Motor neuron (in vitro differentiated cells): ENCODE results near the gene FNDC3B. TPM values are rescaled to one million over a fixed set of nuclear protein-coding genes. Genes with fewer than 3 reads are reported as not detected.

Experiments
- ATAC-seq, 8 experiments: fragments of 200-7000 bp; cut with Tn5 transposase; replicated peaks in 6 of 8; 2 replicates each; pipeline ENCODE4 v1.8.0; 2021; ENCODE audit warnings: mild to moderate bottlenecking in 8 of 8, moderate library complexity in 8 of 8
- H3K27ac ChIP-seq, 2 donors: fragments of 250-450 bp; sonication (Bioruptor Pico); 2 replicates each; pipeline ENCODE4 v1.9.0; 2021; ENCODE audit warnings: antibody characterized with exemption in 2 of 2, mild to moderate bottlenecking in 2 of 2, moderate library complexity in 1 of 2
- H3K4me1 ChIP-seq, 2 donors: fragments of 250-450 bp; sonication (Bioruptor Pico); replicated peaks in 1 of 2; 2 replicates each; pipeline ENCODE4 v1.6.1; 2021; ENCODE audit warnings: antibody characterized with exemption in 2 of 2, mild to moderate bottlenecking in 2 of 2, moderate library complexity in 1 of 2
- H3K4me3 ChIP-seq, 5 donors: fragments of 250-450 bp; sonication (Bioruptor Pico); 2 replicates each; pipeline ENCODE4 v1.9.0; 2021; ENCODE audit warnings: antibody characterized with exemption in 5 of 5, mild to moderate bottlenecking in 5 of 5, moderate library complexity in 4 of 5
- WGBS, 10 experiments: fragments of 450-650 bp; shearing (Covaris generic); methylation state at CpG; one replicate each; pipeline ENCODE4 v1.0.0; 2022; 5-methylcytosine and 5-hydroxymethylcytosine counted together
- in situ Hi-C, 9 experiments: fragments of 400-800 bp; cut with MboI; loops; one replicate each; pipeline ENCODE4 v1.15.0; 2021; ENCODE audit warnings: low sequenced_read_pairs in 9 of 9, low pct_unique_long_range_greater_than_20kb in 2 of 9; ENCODE audit not compliant: unreplicated experiment in 9 of 9
- total RNA-seq, 8 experiments: library from RNA; unstranded; fragments of 300-600 nt; gene quantifications; 2 replicates each; pipeline versions ENCODE4 v1.2.3 to v1.2.4, GENCODE V29; 2022

FNDC3B gene
- total RNA-seq, 8 experiments from 2014 or later, result 12.4 to 77.0 (median 36.6) TPM

GRCh38 chr3:172166890-172167289, 127.5 kb downstream of the FNDC3B start:
- WGBS, 10 experiments, result 90 to 100% (median 100%) methylated on average over 1 to 7 of the region's 9 CpGs; no CpG with 5 or more reads in 1 of the 10 experiments
- Histone ChIP-seq H3K27ac (no peak overlapping the region), H3K4me3 (no peak overlapping the region), H3K4me1 (peaks cover 2 to 9% of the 10 kb centered on the region in 2 donors)
- ATAC-seq, result no peak
- in situ Hi-C loops, result no loop called here

- Histone ChIP-seq H3K4me1 (peaks cover 2 to 9% of the 10 kb centered on the region in 2 donors), H3K27ac (no peak overlapping the region), H3K4me3 (no peak overlapping the region)
- in situ Hi-C loops, result no loop called here
- ATAC-seq, result no peak
- WGBS, 10 experiments, result 40 to 100% (median 88%) methylated on average over 1 to 3 of the region's 3 CpGs; no CpG with 5 or more reads in 1 of the 10 experiments
Measured at GRCh38 chr3:172167892-172168648, 128.7 kb downstream of the FNDC3B start.

GRCh38 chr3:172170073-172170709, 130.8 kb downstream of the FNDC3B start:
- no peak for ATAC-seq
- in situ Hi-C loops, result no loop called here
- H3K4me3 ChIP-seq, result no peak overlapping the region
- H3K4me1 ChIP-seq, result peaks cover 5 to 12% of the 10 kb centered on the region in 2 donors
- H3K27ac ChIP-seq, result no peak overlapping the region
- 60 to 100% (median 92%) methylated on average over 1 to 5 of the region's 5 CpGs; no CpG with 5 or more reads in 1 of the 10 experiments for WGBS, 10 experiments

GRCh38 chr3:172170841-172171240, 131.5 kb downstream of the FNDC3B start:
- no peak overlapping the region for H3K27ac ChIP-seq
- peak in 1 of 8 experiments; percentile 35 for ATAC-seq
- no peak overlapping the region for H3K4me3 ChIP-seq
- peaks cover 7 to 14% of the 10 kb centered on the region in 2 donors for H3K4me1 ChIP-seq
- in situ Hi-C loops, result no loop called here

GRCh38 chr3:172171396-172172075, 132.2 kb downstream of the FNDC3B start:
- Histone ChIP-seq H3K27ac (no peak overlapping the region), H3K4me1 (peaks cover 7 to 14% of the 10 kb centered on the region in 2 donors), H3K4me3 (no peak overlapping the region)
- ATAC-seq, result no peak
- in situ Hi-C loops, result no loop called here
- 0 to 100% (median 67%) methylated on average over 1 to 2 of the region's 2 CpGs; no CpG with 5 or more reads in 3 of the 10 experiments for WGBS, 10 experiments

GRCh38 chr3:172173316-172174254, 134.2 kb downstream of the FNDC3B start:
- no peak for ATAC-seq
- peaks cover 7 to 14% of the 10 kb centered on the region in 2 donors for H3K4me1 ChIP-seq
- in situ Hi-C loops, result no loop called here
- H3K4me3 ChIP-seq, result no peak overlapping the region
- 70 to 100% (median 95%) methylated on average over 2 to 7 of the region's 13 CpGs; no CpG with 5 or more reads in 1 of the 10 experiments for WGBS, 10 experiments
- H3K27ac ChIP-seq, result no peak overlapping the region

- Histone ChIP-seq H3K4me1 (peaks cover 7 to 11% of the 10 kb centered on the region in 2 donors), H3K4me3 (no peak overlapping the region), H3K27ac (no peak overlapping the region)
- peak in 6 of 8 experiments; percentile 9 to 76 (median 34) for ATAC-seq
- 7 to 70% (median 23%) methylated on average over 1 to 4 of the region's 7 CpGs; no CpG with 5 or more reads in 2 of the 10 experiments for WGBS, 10 experiments
- in situ Hi-C loops, result no loop called here
Measured at GRCh38 chr3:172174513-172175253, 135.3 kb downstream of the FNDC3B start.

- Histone ChIP-seq H3K4me3 (no peak overlapping the region), H3K27ac (no peak overlapping the region), H3K4me1 (peaks cover 7 to 11% of the 10 kb centered on the region in 2 donors)
- in situ Hi-C loops, result no loop called here
- no peak for ATAC-seq
- 0 to 87% (median 67%) methylated on average over 1 to 3 of the region's 3 CpGs; no CpG with 5 or more reads in 1 of the 10 experiments for WGBS, 10 experiments
Measured at GRCh38 chr3:172175254-172175599, 135.8 kb downstream of the FNDC3B start.

GRCh38 chr3:172176061-172176770, 136.8 kb downstream of the FNDC3B start:
- peaks cover 5 to 7% of the 10 kb centered on the region in 2 donors for H3K4me1 ChIP-seq
- ATAC-seq, result no peak
- H3K27ac ChIP-seq, result no peak overlapping the region
- in situ Hi-C loops, result no loop called here
- 28 to 90% (median 80%) methylated on average over 1 to 3 of the region's 3 CpGs; no CpG with 5 or more reads in 1 of the 10 experiments for WGBS, 10 experiments
- H3K4me3 ChIP-seq, result no peak overlapping the region

GRCh38 chr3:172177046-172177445, 137.7 kb downstream of the FNDC3B start:
- H3K4me1 ChIP-seq, result peaks cover 5% of the 10 kb centered on the region in 2 donors
- H3K4me3 ChIP-seq, result no peak overlapping the region
- ATAC-seq, result no peak
- no peak overlapping the region for H3K27ac ChIP-seq
- in situ Hi-C loops, result no loop called here
- WGBS, 10 experiments, result 0 to 100% (median 59%) methylated on average over 1 to 3 of the region's 3 CpGs

GRCh38 chr3:172177803-172178316, 138.5 kb downstream of the FNDC3B start:
- WGBS, 10 experiments, result 80 to 100% (median 100%) methylated on average over 1 to 2 of the region's 2 CpGs; no CpG with 5 or more reads in 6 of the 10 experiments

More at GRCh38 chr3:172177803-172178316, 138.5 kb downstream of the FNDC3B start:
- Histone ChIP-seq H3K4me1 (peaks cover 5 to 13% of the 10 kb centered on the region in 2 donors), H3K4me3 (no peak overlapping the region), H3K27ac (no peak overlapping the region)
- in situ Hi-C loops, result no loop called here
- ATAC-seq, result no peak
